Measurements from ENCODE around the gene SLC44A5.

The SLC44A5 gene

DNA sequence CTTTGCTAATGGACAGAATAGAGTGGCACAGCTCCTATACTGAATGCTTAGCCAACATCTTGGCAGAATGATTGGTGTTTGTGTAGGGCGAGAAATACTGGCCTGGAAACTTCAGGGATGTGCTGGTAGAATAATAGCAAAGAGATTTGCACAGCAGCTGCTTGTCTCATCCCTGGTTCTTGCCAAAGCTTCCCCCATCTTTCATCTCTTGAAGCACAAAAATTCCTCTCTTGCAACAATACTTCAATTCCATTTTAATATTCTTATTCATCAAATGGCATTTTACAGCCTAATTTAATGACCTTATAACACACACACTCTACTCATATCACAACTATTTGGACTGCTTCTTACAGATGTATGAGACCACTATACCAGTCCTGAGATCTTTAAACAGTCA, 439.0 kb downstream of the SLC44A5 start:
- no peak for DNase-seq

DNA sequence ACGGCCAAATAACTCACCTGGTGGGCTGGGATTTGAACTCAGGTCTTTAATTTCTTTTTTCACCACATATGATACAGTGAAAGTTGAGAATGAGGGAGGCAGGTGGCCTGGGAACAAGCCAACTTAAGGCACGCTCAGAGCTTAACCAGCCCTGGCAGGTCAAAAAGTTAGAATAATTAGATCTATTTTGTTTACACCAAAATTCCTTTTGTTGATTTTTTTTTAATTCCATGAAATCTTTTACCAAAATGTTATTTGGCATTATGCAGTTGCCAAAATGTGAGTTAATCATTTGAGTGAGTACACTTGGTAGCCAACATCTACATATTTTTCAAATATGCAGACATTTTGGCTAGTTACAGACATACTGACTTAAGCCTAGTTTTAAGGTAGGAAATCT, 439.9 kb downstream of the SLC44A5 start:
- DNase-seq: no peak

DNA sequence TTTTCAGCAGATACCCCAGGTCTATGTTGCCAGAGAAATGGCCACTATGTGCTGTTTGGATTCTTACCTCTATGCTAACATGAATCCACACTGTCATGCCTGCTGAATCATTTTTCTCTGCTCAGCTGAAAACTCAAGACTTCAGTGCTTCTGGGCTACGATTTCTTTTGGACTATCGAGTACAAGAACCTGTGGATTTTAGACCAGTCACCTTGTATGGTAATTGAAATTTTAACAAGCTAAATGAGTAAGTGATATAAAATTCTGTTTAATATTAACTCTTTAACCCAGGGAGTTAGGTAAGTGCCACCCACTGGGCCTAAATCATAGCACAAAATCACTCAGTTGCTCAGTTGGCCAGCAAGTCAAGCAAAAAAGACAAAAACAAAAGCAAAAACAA, 440.9 kb downstream of the SLC44A5 start:
- DNase-seq: no peak

DNA sequence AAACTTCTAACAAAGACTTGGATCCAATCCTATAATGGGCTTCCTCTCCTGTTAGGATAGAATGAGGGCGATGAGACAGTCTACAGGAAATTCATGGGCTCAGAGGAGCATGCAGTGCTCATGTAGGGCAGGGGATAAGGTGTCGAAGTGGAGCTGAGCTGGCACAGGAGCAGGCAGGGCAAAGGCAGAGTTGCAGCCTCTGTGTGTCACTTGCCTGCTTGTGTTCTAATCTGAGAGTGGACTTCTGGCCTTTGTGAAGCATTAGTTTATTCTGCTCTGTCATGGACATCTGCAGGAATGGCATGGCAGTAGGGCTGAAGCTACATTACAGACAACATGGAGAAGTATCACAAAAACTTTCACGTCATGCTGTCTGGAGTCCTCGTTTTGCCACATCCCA, 444.1 kb downstream of the SLC44A5 start:
- no peak for DNase-seq

DNA sequence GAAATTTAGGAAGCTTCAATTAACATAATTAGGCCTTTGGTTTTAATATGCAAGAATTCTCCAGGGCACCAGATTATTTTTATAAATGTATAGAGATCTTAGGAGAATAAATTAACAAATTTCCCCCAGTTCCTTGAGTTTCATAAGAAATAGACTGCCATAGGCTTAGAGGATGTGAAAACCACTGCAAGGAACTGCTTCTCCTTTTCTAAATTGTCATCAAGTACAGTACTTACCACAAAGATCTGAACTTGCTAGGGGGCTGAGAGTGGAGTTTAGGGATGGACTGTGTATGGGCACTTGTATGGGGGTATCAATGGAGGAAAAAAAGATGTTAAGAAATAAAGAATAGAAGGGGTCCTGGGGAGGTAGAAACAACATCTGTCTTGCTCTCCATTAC, 445.6 kb downstream of the SLC44A5 start:
- no peak for DNase-seq

DNA sequence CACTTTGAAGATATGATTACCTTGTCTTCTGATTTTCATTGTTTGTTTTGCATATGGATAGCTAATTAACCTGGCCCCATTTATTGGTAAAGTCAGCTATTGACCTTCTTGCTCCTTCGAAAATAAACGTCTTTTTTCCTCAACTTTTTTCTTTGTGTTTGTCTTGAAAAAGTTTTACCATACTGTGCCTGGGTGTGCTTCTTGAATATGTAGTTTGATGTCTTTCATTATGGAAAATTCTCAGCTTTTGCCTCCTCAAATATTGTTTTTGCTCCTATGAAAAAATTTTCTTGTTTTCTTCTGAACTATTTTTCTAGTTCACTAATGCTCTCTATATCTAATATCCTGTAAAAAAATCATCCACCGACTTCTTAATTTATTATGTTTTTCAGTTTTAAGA, 451.8 kb downstream of the SLC44A5 start:
- DNase-seq: no peak

All from NCI-H146 (cell line).